ENCODE data around the gene CDK6.

DNA sequence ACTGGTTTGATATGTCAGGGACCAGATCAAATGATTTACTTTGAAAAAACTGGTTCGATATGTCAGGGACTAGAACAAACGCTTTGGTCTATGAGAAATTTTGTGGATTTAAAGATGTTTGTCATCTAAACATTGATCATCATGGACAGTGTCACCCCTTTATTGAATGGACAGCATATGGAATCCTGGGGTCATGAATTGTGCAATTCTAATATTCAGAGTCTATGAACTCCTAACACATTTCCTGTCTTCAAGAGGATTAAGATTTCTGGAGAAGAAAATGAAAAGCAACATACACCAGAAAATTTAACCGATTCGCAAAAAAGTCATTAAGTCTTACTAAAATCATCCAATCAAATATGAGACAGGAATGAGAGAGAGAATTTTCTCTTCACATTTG, 139.8 kb downstream of the CDK6 start:
- TF ChIP-seq, protein P1, sequence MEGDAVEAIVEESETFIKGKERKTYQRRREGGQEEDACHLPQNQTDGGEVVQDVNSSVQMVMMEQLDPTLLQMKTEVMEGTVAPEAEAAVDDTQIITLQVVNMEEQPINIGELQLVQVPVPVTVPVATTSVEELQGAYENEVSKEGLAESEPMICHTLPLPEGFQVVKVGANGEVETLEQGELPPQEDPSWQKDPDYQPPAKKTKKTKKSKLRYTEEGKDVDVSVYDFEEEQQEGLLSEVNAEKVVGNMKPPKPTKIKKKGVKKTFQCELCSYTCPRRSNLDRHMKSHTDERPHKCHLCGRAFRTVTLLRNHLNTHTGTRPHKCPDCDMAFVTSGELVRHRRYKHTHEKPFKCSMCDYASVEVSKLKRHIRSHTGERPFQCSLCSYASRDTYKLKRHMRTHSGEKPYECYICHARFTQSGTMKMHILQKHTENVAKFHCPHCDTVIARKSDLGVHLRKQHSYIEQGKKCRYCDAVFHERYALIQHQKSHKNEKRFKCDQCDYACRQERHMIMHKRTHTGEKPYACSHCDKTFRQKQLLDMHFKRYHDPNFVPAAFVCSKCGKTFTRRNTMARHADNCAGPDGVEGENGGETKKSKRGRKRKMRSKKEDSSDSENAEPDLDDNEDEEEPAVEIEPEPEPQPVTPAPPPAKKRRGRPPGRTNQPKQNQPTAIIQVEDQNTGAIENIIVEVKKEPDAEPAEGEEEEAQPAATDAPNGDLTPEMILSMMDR (IDR thresholded peaks at IDR 0.05; ENCODE audit: control extremely low read depth in 1 of 3, insufficient read depth in 1 of 3, low read depth in 1 of 3, low read length in 3 of 3): no peak
- TF ChIP-seq EZH2 (IDR thresholded peaks at IDR 0.05; ENCODE audit: low read depth, low read length, severe bottlenecking) (no peak), TAF1 (IDR thresholded peaks at IDR 0.05; ENCODE audit: low read depth, low read length) (no peak), KDM1A (IDR thresholded peaks at IDR 0.05; ENCODE audit: borderline replicate concordance, low read length) (no peak), SP1 (IDR thresholded peaks at IDR 0.05; ENCODE audit: low read depth, low read length) (no peak), TBP (IDR thresholded peaks at IDR 0.05; ENCODE audit: low read depth, low read length) (no peak), JUN (IDR thresholded peaks at IDR 0.05; ENCODE audit: low read depth, low read length) (no peak)
- TF ChIP-seq, protein P2, sequence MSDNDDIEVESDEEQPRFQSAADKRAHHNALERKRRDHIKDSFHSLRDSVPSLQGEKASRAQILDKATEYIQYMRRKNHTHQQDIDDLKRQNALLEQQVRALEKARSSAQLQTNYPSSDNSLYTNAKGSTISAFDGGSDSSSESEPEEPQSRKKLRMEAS (IDR thresholded peaks at IDR 0.05): no peak
- TF ChIP-seq, protein P3, sequence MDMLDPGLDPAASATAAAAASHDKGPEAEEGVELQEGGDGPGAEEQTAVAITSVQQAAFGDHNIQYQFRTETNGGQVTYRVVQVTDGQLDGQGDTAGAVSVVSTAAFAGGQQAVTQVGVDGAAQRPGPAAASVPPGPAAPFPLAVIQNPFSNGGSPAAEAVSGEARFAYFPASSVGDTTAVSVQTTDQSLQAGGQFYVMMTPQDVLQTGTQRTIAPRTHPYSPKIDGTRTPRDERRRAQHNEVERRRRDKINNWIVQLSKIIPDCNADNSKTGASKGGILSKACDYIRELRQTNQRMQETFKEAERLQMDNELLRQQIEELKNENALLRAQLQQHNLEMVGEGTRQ (IDR thresholded peaks at IDR 0.05; ENCODE audit: low read length): no peak

Data from H1 (cell line).